Testis (tissue), 2 donors: ENCODE data around the gene PAN3.

Experiments
- POLR2A ChIP-seq: fragments of 450-650 bp; IDR thresholded peaks from one replicate; pipeline ENCODE4 v1.6.1; 2017; ENCODE audit warnings: antibody characterized with exemption, mild to moderate bottlenecking, moderate library complexity
- TF ChIP-seq, protein P1 (sequence below), 3 experiments: fragments of 450-650 bp in 2 of 3; fragments of 200-600 bp in 1 of 3; sonication (generic) in 1 of 3; IDR thresholded peaks; one replicate each; pipeline ENCODE4 v1.5.1; 2016 to 2019; ENCODE audit warnings: antibody characterized with exemption in 3 of 3, mild to moderate bottlenecking in 2 of 3, moderate library complexity in 1 of 3

DNA sequence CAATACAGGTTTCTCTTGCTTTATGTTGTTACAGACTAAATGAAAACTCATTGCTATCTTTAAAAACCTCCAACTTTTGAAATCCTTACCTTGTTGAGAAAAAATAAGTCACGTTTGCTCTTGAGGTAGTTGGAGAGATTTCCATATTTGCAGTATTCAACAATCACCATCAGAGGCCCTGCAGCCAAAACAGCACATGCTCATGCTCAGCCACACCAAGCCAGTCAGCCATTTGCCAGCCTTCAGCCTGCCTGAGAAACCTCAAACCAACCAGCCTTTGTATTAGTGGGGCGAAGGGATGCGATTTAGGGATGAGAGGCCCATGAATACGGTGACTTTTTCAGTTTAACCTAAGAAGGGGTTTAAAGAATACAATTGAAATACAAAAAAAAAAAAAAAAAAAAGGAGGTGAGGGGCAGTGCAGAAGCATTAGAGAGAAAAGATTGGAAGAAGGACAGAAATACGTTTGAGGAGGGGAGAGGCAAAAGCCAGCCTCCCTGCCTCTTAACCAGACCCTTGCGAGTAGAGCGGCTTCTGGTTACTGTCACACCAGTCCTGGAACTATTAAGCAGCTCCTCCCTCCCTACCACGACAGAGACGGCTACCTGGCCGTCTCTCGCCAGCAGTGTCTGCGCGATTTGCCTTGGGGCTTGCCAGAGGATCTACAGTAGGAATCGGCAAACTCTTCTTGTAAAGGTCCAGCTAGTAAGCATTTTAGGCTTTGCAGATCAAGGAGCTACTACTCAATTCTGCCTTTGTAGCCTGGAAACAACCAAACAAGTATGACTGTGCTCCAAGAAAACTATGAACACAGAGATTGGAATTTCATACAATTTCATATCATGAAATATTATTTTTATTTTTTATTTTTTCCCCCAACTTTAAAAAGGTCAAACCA, 189.3 kb downstream of the PAN3 start:
- no peak for TF ChIP-seq POLR2A
- TF ChIP-seq, protein P1, sequence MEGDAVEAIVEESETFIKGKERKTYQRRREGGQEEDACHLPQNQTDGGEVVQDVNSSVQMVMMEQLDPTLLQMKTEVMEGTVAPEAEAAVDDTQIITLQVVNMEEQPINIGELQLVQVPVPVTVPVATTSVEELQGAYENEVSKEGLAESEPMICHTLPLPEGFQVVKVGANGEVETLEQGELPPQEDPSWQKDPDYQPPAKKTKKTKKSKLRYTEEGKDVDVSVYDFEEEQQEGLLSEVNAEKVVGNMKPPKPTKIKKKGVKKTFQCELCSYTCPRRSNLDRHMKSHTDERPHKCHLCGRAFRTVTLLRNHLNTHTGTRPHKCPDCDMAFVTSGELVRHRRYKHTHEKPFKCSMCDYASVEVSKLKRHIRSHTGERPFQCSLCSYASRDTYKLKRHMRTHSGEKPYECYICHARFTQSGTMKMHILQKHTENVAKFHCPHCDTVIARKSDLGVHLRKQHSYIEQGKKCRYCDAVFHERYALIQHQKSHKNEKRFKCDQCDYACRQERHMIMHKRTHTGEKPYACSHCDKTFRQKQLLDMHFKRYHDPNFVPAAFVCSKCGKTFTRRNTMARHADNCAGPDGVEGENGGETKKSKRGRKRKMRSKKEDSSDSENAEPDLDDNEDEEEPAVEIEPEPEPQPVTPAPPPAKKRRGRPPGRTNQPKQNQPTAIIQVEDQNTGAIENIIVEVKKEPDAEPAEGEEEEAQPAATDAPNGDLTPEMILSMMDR (IDR thresholded peaks at IDR 0.05) = no peak
